GM23338 (cell line): ENCODE measurements around the gene DNAH11. TPM values are rescaled to one million over a fixed set of nuclear protein-coding genes. Genes with fewer than 3 reads are reported as not detected.

Source experiments
- ATAC-seq: fragments of 200-7000 bp; cut with Tn5 transposase; 3 replicates; pipeline ENCODE4 v1.9.1; 2020
- DNase-seq: peaks from one replicate; pipeline ENCODE4 v3.0.0-alpha.2; 2015; ENCODE audit warnings: low spot score
- H2AFZ ChIP-seq: fragments of 200-600 bp; sonication (generic); 2 replicates; pipeline ENCODE4 v1.8.0; 2016; ENCODE audit warnings: antibody characterized with exemption, mild to moderate bottlenecking, moderate library complexity
- H3F3A ChIP-seq: fragments of 200-600 bp; sonication (generic); replicated peaks from 2 replicates; pipeline ENCODE4 v1.8.0; 2017; ENCODE audit warnings: antibody characterized with exemption, mixed run types, low read depth
- H3K27ac ChIP-seq: fragments of 200-600 bp; sonication (generic); 2 replicates; pipeline ENCODE4 v1.6.1; 2016; ENCODE audit warnings: low read depth
- H3K27me3 ChIP-seq: fragments of 200-600 bp; sonication (generic); 2 replicates; pipeline ENCODE4 v1.8.0; 2016; ENCODE audit warnings: mild to moderate bottlenecking, mixed run types, moderate library complexity; ENCODE audit not compliant: insufficient read depth
- H3K36me3 ChIP-seq: fragments of 200-600 bp; sonication (generic); 2 replicates; pipeline ENCODE4 v1.8.0; 2016; ENCODE audit warnings: mild to moderate bottlenecking; ENCODE audit not compliant: insufficient read depth
- H3K4me1 ChIP-seq: fragments of 200-600 bp; sonication (generic); 2 replicates; pipeline ENCODE4 v1.8.0; 2016; ENCODE audit warnings: mild to moderate bottlenecking, moderate library complexity; ENCODE audit not compliant: insufficient read depth
- H3K4me2 ChIP-seq: fragments of 200-600 bp; sonication (generic); 2 replicates; pipeline ENCODE4 v1.7.1; 2017; ENCODE audit warnings: mixed run types
- H3K4me3 ChIP-seq: fragments of 200-600 bp; sonication (generic); 2 replicates; pipeline ENCODE4 v1.6.1; 2016; ENCODE audit warnings: mixed run types
- H3K79me2 ChIP-seq: fragments of 200-600 bp; sonication (generic); replicated peaks from 2 replicates; pipeline ENCODE4 v1.8.0; 2017; ENCODE audit warnings: mild to moderate bottlenecking; ENCODE audit not compliant: insufficient read depth
- H3K9me2 ChIP-seq: fragments of 200-600 bp; sonication (generic); 2 replicates; pipeline ENCODE4 v1.8.0; 2017; ENCODE audit not compliant: insufficient read depth
- H4K20me1 ChIP-seq: fragments of 200-600 bp; sonication (generic); replicated peaks from 2 replicates; pipeline ENCODE4 v1.8.0; 2017; ENCODE audit warnings: mild to moderate bottlenecking; ENCODE audit not compliant: insufficient read depth
- H3K27ac Mint-ChIP-seq: 2 replicates; pipeline ENCODE4 v1.8.0; 2020; ENCODE audit warnings: inconsistent platforms, mild to moderate bottlenecking, moderate library complexity, mixed read lengths
- H3K27me3 Mint-ChIP-seq: 3 replicates; pipeline ENCODE4 v1.8.0; 2022; ENCODE audit warnings: low read depth, mild to moderate bottlenecking, moderate library complexity, mixed read lengths, inconsistent platforms; ENCODE audit not compliant: insufficient read depth, poor library complexity
- H3K36me3 Mint-ChIP-seq: 3 replicates; pipeline ENCODE4 v1.8.0; 2021; ENCODE audit warnings: low read depth, mild to moderate bottlenecking, inconsistent platforms, moderate library complexity, mixed read lengths
- H3K4me1 Mint-ChIP-seq: 3 replicates; pipeline ENCODE4 v1.8.0; 2020; ENCODE audit warnings: mild to moderate bottlenecking, inconsistent platforms, mixed read lengths
- H3K4me3 Mint-ChIP-seq: 3 replicates; pipeline ENCODE4 v1.8.0; 2021; ENCODE audit warnings: moderate library complexity, mild to moderate bottlenecking, inconsistent platforms, mixed read lengths
- H3K9me3 Mint-ChIP-seq: 3 replicates; pipeline ENCODE4 v1.8.0; 2020; ENCODE audit warnings: moderate library complexity, mild to moderate bottlenecking, inconsistent platforms, mixed read lengths
- EZH2phosphoT487 ChIP-seq: fragments of 200-600 bp; sonication (generic); IDR thresholded peaks from one replicate; pipeline ENCODE4 v1.8.1; 2018; ENCODE audit warnings: antibody characterized with exemption; ENCODE audit not compliant: unreplicated experiment
- JUNB ChIP-seq: IDR thresholded peaks from one replicate; pipeline ENCODE4 v1.6.1; 2016; ENCODE audit warnings: antibody characterized with exemption; ENCODE audit not compliant: unreplicated experiment
- NANOG ChIP-seq: IDR thresholded peaks from 2 replicates; pipeline ENCODE4 v1.6.1; 2016; ENCODE audit warnings: antibody characterized with exemption, borderline replicate concordance
- POLR2AphosphoS5 ChIP-seq: IDR thresholded peaks from 2 replicates; pipeline ENCODE4 v1.6.1; 2016; ENCODE audit warnings: antibody characterized with exemption, low read depth
- STAT1 ChIP-seq: IDR thresholded peaks from one replicate; pipeline ENCODE4 v1.6.1; 2016; ENCODE audit warnings: antibody characterized with exemption; ENCODE audit not compliant: unreplicated experiment
- ZNF114 ChIP-seq: fragments of 250-450 bp; sonication (Bioruptor Pico); IDR thresholded peaks from 2 replicates; pipeline ENCODE4 v1.5.0; 2020; ENCODE audit warnings: mild to moderate bottlenecking, moderate library complexity
- polyA plus RNA-seq: library from polyadenylated mRNA; unstranded; fragments of >200 nt; fragmentation: Nextera tagmentation; extraction: Ambion mirVana; gene quantifications from 2 replicates; pipeline ENCODE4 v1.2.1, GENCODE V29; 2016
- total RNA-seq: library from RNA; depleted of rRNA; stranded (reverse); fragments of >200 nt; shearing (Covaris generic); gene quantifications from 2 replicates; pipeline ENCODE4 v1.2.3, GENCODE V29; 2014
- TF ChIP-seq, protein P1 (sequence below), 2 experiments: fragments of 200-600 bp in 1 of 2; sonication (generic) in 1 of 2; conservative IDR thresholded peaks; 2 replicates each; pipeline versions ENCODE4 v1.5.1 to v1.6.1; 2016 to 2017; ENCODE audit warnings: antibody characterized with exemption in 2 of 2, low read depth in 2 of 2, mild to moderate bottlenecking in 2 of 2, moderate library complexity in 1 of 2
- TF ChIP-seq, protein P2 (sequence below): fragments of 250-450 bp; sonication (Bioruptor Pico); IDR thresholded peaks from 2 replicates; pipeline ENCODE4 v1.5.0; 2020; ENCODE audit warnings: mild to moderate bottlenecking, moderate library complexity
- TF ChIP-seq, protein P3 (sequence below): IDR thresholded peaks from one replicate; pipeline ENCODE4 v1.6.1; 2018; ENCODE audit warnings: antibody characterized with exemption; ENCODE audit not compliant: unreplicated experiment
- TF ChIP-seq, protein P4 (sequence below): IDR thresholded peaks from 2 replicates; pipeline ENCODE4 v1.6.1; 2016; ENCODE audit warnings: antibody characterized with exemption

DNAH11 gene
- total and polyA plus RNA-seq, 2 experiments from 2014 or later: 9.3 TPM

DNA sequence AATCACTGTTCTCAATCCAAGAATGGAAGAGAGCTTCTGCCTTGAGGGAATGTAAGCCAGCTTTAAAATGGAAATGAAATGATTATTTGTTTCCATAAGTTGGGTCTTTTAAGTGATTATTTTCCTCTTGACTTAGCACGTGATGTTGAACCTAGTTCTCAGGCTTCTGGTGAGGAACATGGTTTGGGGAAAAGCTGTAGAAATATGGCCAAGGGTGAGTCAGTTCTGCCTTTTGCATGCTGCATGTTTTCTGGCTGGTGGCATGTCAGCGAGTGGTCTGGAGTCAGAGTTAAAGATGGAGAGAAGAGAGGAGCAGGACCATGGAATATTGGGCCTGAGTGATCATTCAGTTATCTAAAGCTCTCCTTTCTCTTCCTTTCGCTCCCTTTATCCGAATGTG lies 54.0 kb downstream of the DNAH11 start:
- Mint-ChIP-seq H3K9me3 (peaks cover 4% of the 10 kb centered on the region; the same call in 2 of the 3 replicates), H3K4me1 (no peaks in the 10 kb centered on the region), H3K27me3 (no peaks in the 10 kb centered on the region), H3K27ac (no peak overlapping the region), H3K4me3 (no peak overlapping the region), H3K36me3 (peaks cover 9% of the 10 kb centered on the region; the same call in 2 of the 3 replicates)
- H3K27ac ChIP-seq: no peak overlapping the region
- TF ChIP-seq, protein P1, sequence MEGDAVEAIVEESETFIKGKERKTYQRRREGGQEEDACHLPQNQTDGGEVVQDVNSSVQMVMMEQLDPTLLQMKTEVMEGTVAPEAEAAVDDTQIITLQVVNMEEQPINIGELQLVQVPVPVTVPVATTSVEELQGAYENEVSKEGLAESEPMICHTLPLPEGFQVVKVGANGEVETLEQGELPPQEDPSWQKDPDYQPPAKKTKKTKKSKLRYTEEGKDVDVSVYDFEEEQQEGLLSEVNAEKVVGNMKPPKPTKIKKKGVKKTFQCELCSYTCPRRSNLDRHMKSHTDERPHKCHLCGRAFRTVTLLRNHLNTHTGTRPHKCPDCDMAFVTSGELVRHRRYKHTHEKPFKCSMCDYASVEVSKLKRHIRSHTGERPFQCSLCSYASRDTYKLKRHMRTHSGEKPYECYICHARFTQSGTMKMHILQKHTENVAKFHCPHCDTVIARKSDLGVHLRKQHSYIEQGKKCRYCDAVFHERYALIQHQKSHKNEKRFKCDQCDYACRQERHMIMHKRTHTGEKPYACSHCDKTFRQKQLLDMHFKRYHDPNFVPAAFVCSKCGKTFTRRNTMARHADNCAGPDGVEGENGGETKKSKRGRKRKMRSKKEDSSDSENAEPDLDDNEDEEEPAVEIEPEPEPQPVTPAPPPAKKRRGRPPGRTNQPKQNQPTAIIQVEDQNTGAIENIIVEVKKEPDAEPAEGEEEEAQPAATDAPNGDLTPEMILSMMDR (conservative IDR thresholded peaks at IDR 0.05; ENCODE audit: low read depth in 2 of 2): no peak
- no peak for TF ChIP-seq ZNF114
- TF ChIP-seq STAT1: no peak
- no peak for TF ChIP-seq EZH2phosphoT487
- TF ChIP-seq, protein P2, sequence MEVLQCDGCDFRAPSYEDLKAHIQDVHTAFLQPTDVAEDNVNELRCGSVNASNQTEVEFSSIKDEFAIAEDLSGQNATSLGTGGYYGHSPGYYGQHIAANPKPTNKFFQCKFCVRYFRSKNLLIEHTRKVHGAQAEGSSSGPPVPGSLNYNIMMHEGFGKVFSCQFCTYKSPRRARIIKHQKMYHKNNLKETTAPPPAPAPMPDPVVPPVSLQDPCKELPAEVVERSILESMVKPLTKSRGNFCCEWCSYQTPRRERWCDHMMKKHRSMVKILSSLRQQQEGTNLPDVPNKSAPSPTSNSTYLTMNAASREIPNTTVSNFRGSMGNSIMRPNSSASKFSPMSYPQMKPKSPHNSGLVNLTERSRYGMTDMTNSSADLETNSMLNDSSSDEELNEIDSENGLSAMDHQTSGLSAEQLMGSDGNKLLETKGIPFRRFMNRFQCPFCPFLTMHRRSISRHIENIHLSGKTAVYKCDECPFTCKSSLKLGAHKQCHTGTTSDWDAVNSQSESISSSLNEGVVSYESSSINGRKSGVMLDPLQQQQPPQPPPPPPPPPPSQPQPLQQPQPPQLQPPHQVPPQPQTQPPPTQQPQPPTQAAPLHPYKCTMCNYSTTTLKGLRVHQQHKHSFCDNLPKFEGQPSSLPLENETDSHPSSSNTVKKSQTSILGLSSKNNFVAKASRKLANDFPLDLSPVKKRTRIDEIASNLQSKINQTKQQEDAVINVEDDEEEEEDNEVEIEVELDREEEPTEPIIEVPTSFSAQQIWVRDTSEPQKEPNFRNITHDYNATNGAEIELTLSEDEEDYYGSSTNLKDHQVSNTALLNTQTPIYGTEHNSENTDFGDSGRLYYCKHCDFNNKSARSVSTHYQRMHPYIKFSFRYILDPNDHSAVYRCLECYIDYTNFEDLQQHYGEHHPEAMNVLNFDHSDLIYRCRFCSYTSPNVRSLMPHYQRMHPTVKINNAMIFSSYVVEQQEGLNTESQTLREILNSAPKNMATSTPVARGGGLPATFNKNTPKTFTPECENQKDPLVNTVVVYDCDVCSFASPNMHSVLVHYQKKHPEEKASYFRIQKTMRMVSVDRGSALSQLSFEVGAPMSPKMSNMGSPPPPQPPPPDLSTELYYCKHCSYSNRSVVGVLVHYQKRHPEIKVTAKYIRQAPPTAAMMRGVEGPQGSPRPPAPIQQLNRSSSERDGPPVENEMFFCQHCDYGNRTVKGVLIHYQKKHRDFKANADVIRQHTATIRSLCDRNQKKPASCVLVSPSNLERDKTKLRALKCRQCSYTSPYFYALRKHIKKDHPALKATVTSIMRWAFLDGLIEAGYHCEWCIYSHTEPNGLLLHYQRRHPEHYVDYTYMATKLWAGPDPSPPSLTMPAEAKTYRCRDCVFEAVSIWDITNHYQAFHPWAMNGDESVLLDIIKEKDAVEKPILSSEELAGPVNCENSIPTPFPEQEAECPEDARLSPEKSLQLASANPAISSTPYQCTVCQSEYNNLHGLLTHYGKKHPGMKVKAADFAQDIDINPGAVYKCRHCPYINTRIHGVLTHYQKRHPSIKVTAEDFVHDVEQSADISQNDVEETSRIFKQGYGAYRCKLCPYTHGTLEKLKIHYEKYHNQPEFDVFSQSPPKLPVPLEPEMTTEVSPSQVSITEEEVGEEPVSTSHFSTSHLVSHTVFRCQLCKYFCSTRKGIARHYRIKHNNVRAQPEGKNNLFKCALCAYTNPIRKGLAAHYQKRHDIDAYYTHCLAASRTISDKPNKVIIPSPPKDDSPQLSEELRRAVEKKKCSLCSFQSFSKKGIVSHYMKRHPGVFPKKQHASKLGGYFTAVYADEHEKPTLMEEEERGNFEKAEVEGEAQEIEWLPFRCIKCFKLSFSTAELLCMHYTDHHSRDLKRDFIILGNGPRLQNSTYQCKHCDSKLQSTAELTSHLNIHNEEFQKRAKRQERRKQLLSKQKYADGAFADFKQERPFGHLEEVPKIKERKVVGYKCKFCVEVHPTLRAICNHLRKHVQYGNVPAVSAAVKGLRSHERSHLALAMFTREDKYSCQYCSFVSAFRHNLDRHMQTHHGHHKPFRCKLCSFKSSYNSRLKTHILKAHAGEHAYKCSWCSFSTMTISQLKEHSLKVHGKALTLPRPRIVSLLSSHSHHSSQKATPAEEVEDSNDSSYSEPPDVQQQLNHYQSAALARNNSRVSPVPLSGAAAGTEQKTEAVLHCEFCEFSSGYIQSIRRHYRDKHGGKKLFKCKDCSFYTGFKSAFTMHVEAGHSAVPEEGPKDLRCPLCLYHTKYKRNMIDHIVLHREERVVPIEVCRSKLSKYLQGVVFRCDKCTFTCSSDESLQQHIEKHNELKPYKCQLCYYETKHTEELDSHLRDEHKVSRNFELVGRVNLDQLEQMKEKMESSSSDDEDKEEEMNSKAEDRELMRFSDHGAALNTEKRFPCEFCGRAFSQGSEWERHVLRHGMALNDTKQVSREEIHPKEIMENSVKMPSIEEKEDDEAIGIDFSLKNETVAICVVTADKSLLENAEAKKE: no peak
- TF ChIP-seq, protein P3, sequence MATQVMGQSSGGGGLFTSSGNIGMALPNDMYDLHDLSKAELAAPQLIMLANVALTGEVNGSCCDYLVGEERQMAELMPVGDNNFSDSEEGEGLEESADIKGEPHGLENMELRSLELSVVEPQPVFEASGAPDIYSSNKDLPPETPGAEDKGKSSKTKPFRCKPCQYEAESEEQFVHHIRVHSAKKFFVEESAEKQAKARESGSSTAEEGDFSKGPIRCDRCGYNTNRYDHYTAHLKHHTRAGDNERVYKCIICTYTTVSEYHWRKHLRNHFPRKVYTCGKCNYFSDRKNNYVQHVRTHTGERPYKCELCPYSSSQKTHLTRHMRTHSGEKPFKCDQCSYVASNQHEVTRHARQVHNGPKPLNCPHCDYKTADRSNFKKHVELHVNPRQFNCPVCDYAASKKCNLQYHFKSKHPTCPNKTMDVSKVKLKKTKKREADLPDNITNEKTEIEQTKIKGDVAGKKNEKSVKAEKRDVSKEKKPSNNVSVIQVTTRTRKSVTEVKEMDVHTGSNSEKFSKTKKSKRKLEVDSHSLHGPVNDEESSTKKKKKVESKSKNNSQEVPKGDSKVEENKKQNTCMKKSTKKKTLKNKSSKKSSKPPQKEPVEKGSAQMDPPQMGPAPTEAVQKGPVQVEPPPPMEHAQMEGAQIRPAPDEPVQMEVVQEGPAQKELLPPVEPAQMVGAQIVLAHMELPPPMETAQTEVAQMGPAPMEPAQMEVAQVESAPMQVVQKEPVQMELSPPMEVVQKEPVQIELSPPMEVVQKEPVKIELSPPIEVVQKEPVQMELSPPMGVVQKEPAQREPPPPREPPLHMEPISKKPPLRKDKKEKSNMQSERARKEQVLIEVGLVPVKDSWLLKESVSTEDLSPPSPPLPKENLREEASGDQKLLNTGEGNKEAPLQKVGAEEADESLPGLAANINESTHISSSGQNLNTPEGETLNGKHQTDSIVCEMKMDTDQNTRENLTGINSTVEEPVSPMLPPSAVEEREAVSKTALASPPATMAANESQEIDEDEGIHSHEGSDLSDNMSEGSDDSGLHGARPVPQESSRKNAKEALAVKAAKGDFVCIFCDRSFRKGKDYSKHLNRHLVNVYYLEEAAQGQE: no peak
- TF ChIP-seq, protein P4, sequence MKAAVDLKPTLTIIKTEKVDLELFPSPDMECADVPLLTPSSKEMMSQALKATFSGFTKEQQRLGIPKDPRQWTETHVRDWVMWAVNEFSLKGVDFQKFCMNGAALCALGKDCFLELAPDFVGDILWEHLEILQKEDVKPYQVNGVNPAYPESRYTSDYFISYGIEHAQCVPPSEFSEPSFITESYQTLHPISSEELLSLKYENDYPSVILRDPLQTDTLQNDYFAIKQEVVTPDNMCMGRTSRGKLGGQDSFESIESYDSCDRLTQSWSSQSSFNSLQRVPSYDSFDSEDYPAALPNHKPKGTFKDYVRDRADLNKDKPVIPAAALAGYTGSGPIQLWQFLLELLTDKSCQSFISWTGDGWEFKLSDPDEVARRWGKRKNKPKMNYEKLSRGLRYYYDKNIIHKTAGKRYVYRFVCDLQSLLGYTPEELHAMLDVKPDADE: no peak
- TF ChIP-seq JUNB: no peak
- TF ChIP-seq POLR2AphosphoS5: no peak
- TF ChIP-seq NANOG: no peak
- H3K79me2 ChIP-seq: no peaks in the 10 kb centered on the region
- no peaks in the 10 kb centered on the region for H4K20me1 ChIP-seq
- no peaks in the 10 kb centered on the region for H3F3A ChIP-seq
- peaks cover 5% of the 10 kb centered on the region for H3K36me3 ChIP-seq
- ATAC-seq (no peak), DNase-seq (no peak)
- no peaks in the 10 kb centered on the region for H3K27me3 ChIP-seq
- no peak overlapping the region for H2AFZ ChIP-seq
- peaks cover 6% of the 10 kb centered on the region; the same call in 1 of the 2 replicates for H3K9me2 ChIP-seq
- no peak overlapping the region for H3K4me3 ChIP-seq
- no peak overlapping the region for H3K4me2 ChIP-seq
- H3K4me1 ChIP-seq: no peaks in the 10 kb centered on the region
